Measurements from ENCODE around the gene ATG7. TPM values are rescaled to one million over a fixed set of nuclear protein-coding genes. Genes with fewer than 3 reads are reported as not detected.

Gene ATG7
- total RNA-seq, 1 donor from 2014 or later, result 42.5 TPM

- DNase-seq (ENCODE audit: extremely low spot score, unreplicated experiment), result no peak
- Mint-ChIP-seq H3K36me3 (ENCODE audit: unreplicated experiment) (peaks cover 3% of the 10 kb centered on the region), H3K9me3 (ENCODE audit: unreplicated experiment) (no peaks in the 10 kb centered on the region), H3K4me3 (ENCODE audit: unreplicated experiment) (no peak overlapping the region), H3K27me3 (ENCODE audit: unreplicated experiment) (no peaks in the 10 kb centered on the region), H3K4me1 (ENCODE audit: unreplicated experiment) (peaks cover 51% of the 10 kb centered on the region), H3K27ac (ENCODE audit: unreplicated experiment) (peak overlapping the region; percentile 96)
- TF ChIP-seq CTCF (IDR thresholded peaks at IDR 0.05), result no peak
Observed at GRCh38 chr3:11291808-11292207, 19.6 kb downstream of the ATG7 start.

DNA sequence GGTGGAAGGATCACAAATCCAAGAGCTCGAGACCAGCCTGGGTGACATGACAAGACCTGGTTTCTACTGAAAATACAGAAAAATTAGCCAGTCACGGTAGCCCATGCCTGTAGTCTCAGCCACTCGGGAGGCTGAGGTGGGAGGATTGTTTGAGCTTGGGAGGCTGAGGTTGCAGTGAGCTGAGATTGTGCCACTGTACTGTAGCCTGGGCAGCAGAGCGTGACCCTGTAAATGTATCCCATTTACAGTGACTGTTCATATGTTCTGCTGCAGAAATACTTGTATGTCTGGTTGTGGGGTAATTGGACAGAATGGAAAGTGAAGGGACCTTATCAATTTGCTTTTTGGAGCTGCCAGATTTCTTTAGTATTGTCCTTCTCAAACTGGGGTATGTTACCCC lies 24.9 kb downstream of the ATG7 start:
- peaks cover 32% of the 10 kb centered on the region for H3K36me3 Mint-ChIP-seq (ENCODE audit: unreplicated experiment)
- no peaks in the 10 kb centered on the region for H3K27me3 Mint-ChIP-seq (ENCODE audit: unreplicated experiment)
- H3K9me3 Mint-ChIP-seq (ENCODE audit: unreplicated experiment), result no peaks in the 10 kb centered on the region
- TF ChIP-seq CTCF (IDR thresholded peaks at IDR 0.05), result no peak
- no peak overlapping the region for H3K27ac Mint-ChIP-seq (ENCODE audit: unreplicated experiment)
- DNase-seq (ENCODE audit: extremely low spot score, unreplicated experiment), result no peak
- no peaks in the 10 kb centered on the region for H3K4me1 Mint-ChIP-seq (ENCODE audit: unreplicated experiment)
- H3K4me3 Mint-ChIP-seq (ENCODE audit: unreplicated experiment), result no peak overlapping the region

GRCh38 chr3:11300970-11301369 lies 28.8 kb downstream of the ATG7 start:
- TF ChIP-seq CTCF (IDR thresholded peaks at IDR 0.05), result no peak
- peaks cover 46% of the 10 kb centered on the region for H3K36me3 Mint-ChIP-seq (ENCODE audit: unreplicated experiment)
- no peak overlapping the region for H3K4me3 Mint-ChIP-seq (ENCODE audit: unreplicated experiment)
- no peaks in the 10 kb centered on the region for H3K9me3 Mint-ChIP-seq (ENCODE audit: unreplicated experiment)
- peaks cover 6% of the 10 kb centered on the region for H3K4me1 Mint-ChIP-seq (ENCODE audit: unreplicated experiment)
- no peak for DNase-seq (ENCODE audit: extremely low spot score, unreplicated experiment)
- H3K27me3 Mint-ChIP-seq (ENCODE audit: unreplicated experiment), result no peaks in the 10 kb centered on the region
- no peak overlapping the region for H3K27ac Mint-ChIP-seq (ENCODE audit: unreplicated experiment)

DNA sequence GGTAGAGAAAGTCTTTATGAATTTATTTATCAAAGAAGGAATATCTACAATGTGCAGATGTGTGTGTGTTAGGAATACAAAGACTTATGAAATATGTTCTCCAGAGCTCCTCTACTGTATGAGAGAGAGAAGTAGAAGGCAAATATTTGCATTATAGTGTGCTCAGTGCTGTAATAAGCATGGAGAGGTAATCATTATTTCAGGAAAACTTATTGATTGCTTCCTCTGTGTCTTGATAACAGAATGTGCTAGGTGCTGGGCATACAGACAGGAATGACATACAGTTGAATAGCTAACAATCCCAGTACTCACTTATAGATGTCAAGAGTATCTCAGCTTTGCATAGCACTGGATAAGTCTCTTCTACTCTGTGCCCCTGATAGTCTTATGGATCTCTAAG lies 30.2 kb downstream of the ATG7 start:
- H3K4me1 Mint-ChIP-seq (ENCODE audit: unreplicated experiment), result peaks cover 6% of the 10 kb centered on the region
- no peak overlapping the region for H3K4me3 Mint-ChIP-seq (ENCODE audit: unreplicated experiment)
- H3K27me3 Mint-ChIP-seq (ENCODE audit: unreplicated experiment), result no peaks in the 10 kb centered on the region
- no peak for TF ChIP-seq CTCF (IDR thresholded peaks at IDR 0.05)
- no peak for DNase-seq (ENCODE audit: extremely low spot score, unreplicated experiment)
- H3K36me3 Mint-ChIP-seq (ENCODE audit: unreplicated experiment), result peaks cover 57% of the 10 kb centered on the region
- no peak overlapping the region for H3K27ac Mint-ChIP-seq (ENCODE audit: unreplicated experiment)
- H3K9me3 Mint-ChIP-seq (ENCODE audit: unreplicated experiment), result no peaks in the 10 kb centered on the region

- Mint-ChIP-seq H3K27me3 (ENCODE audit: unreplicated experiment) (no peaks in the 10 kb centered on the region), H3K4me1 (ENCODE audit: unreplicated experiment) (peaks cover 6% of the 10 kb centered on the region), H3K36me3 (ENCODE audit: unreplicated experiment) (peaks cover 57% of the 10 kb centered on the region), H3K4me3 (ENCODE audit: unreplicated experiment) (no peak overlapping the region), H3K27ac (ENCODE audit: unreplicated experiment) (no peak overlapping the region), H3K9me3 (ENCODE audit: unreplicated experiment) (no peaks in the 10 kb centered on the region)
- DNase-seq (ENCODE audit: extremely low spot score, unreplicated experiment), result no peak
- TF ChIP-seq CTCF (IDR thresholded peaks at IDR 0.05), result no peak
Observed at GRCh38 chr3:11304175-11304574, 32.0 kb downstream of the ATG7 start.

Measured in osteocyte (in vitro differentiated cells).